RPMI7951 (cell line): ENCODE measurements around the gene PATE4. TPM values are rescaled to one million over a fixed set of nuclear protein-coding genes. Genes with fewer than 3 reads are reported as not detected.

Experiments
- DNase-seq: peaks from one replicate; pipeline ENCODE4 v3.0.0-alpha.2; 2012; ENCODE audit warnings: low read depth
- total RNA-seq: library from RNA; depleted of rRNA; stranded (reverse); fragments of >200 nt; shearing (Covaris generic); gene quantifications from 2 replicates; pipeline ENCODE4 v1.2.3, GENCODE V29; 2014; rRNA removed

Gene PATE4
- total RNA-seq, 1 experiment from 2014 or later = not detected

DNA sequence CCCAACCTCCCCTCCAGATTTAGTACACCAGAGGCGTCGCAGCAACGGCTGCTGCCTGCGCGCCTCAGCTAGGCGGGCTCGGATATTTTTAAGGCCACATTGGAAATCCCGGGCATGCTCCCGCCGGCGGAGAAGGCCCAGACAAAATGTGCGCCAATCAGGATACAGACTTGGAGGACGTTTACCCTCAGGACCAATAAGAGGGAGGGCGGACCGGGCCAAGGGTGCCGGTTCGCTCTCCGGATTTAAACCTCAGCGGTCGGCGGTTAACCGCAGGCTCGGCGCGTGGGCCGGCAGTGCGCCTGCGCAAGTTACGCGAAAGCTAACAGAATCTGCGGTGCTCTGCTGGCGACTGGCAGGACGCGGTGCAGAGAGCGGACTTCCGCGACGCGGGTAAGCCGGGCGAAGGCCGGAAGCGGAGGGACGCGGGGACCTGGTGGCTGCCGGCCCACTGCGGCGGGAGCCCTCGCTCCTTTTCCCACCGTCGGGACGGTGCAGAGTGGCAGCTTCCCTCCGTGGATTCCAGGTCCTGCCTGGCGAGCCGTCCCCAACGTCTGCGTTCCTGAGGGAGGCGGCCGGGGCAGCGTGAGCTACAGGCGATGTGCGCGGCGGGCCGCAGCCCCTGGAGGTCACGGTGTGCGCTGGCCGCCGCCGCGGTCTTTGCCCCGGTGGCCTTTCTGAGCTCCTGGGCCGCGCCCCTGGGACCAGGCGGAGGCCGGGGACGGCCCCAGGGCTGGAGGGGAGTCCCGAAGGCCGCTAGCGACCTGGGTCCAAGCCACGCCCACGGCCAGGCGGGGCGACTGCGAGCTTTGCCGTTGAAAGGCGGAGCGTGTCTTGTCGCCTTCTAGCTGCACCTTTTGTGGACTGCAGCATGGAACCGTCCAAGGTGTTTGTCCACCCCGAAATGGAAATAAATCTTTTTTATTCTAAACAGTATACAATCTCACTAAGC lies 54.5 kb downstream of the PATE4 start, which contains the start of gene HYLS1:
HYLS1 (plus strand) TSS at position 296 of the 952 bp plus-strand sequence. CDS start 11,701 bp downstream, outside the sequence.
- peak; percentile 99 for DNase-seq

Other genes starting within 250 kb of the PATE4 start
- gene STT3A, start 240.5 kb upstream of the PATE4 start, total RNA-seq = 192 and 276 TPM in 2 replicates
- gene CHEK1, start 208.2 kb upstream of the PATE4 start, total RNA-seq = 70.8 and 82.9 TPM in 2 replicates
- 0.59 TPM in 1 of 2 replicates, not detected in the other for gene ACRV1, start 152.5 kb upstream of the PATE4 start, total RNA-seq
- gene PATE1, start 87.0 kb upstream of the PATE4 start, total RNA-seq = not detected in 2 replicates
- gene PATE2, start 54.5 kb upstream of the PATE4 start, total RNA-seq = 0.24 TPM in 1 of 2 replicates, not detected in the other
- not detected in 2 replicates for gene PATE3, start 45.2 kb upstream of the PATE4 start, total RNA-seq
- 30.2 and 36.4 TPM in 2 replicates for gene HYLS1, start 54.4 kb downstream of the PATE4 start, total RNA-seq
- gene PUS3, start 69.9 kb downstream of the PATE4 start, total RNA-seq = 11.5 and 12.1 TPM in 2 replicates
- 0.10 and 0.36 TPM in 2 replicates for gene DDX25, start 71.2 kb downstream of the PATE4 start, total RNA-seq
- 0.10 TPM in 1 of 2 replicates, not detected in the other for gene VSIG10L2, start 112.7 kb downstream of the PATE4 start, total RNA-seq
- 14.8 and 17.8 TPM in 2 replicates for gene CDON, start 229.6 kb downstream of the PATE4 start, total RNA-seq